ENCODE results near the gene B4GALT2. TPM values are rescaled to one million over a fixed set of nuclear protein-coding genes. Genes with fewer than 3 reads are reported as not detected.

B4GALT2 gene
- total and polyA plus RNA-seq, 2 of the 8 experiments (the other 6 are each of a cell fraction or from before 2014, with no cell fraction given): 56.5 to 121 TPM

DNA sequence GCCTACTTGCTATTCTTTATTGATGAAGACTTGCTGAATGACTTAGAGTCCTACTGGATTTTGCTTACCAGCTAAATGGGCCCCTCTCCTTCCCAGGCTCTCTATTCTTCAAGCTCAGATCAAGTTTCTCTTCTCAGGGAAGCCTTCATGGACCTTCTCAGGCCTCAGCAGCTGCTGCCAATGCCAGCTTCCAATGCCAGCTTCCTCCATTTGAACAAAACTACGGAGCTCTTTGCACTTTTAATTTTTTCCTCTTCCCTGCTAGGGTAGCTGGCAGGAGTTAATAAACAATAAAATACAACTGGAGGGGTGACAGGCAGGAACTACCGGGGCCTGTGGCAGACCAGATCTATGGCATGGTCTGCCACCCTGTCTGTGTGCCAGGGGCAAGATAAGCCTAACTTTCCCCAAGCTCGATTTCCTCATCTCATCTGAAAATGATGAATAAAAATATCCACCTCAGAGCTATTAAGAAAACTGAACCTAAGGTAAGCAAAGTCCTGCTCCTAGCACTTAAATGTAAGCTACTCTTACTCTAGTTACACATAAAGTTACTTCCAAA, 33.3 kb upstream of the B4GALT2 start:
- Histone ChIP-seq H3K4me3 (ENCODE audit: extremely low read depth in 1 of 4, insufficient read depth in 2 of 4, low read depth in 3 of 4, low read length in 4 of 4) (peak overlapping the region; percentile 31 to 77 (median 41); a peak in 7 of 8 replicates), H3K9ac (replicated peaks in 1 of 4; ENCODE audit: extremely low read depth in 1 of 4, low read depth in 3 of 4, low read length in 3 of 4) (no peak overlapping the region), H2BK12ac (ENCODE audit: low read depth, low read length) (no peak overlapping the region), H3K27ac (ENCODE audit: low read depth, low read length) (no peak overlapping the region), H4K5ac (ENCODE audit: insufficient read length, low read depth, low read length) (no peak overlapping the region), H2BK120ac (replicated peaks; ENCODE audit: low read depth, low read length) (no peak overlapping the region), H4K20me1 (replicated peaks in 1 of 2; ENCODE audit: control insufficient read depth in 1 of 2, insufficient read depth in 2 of 2, low read length in 2 of 2) (peaks cover 0 to 4% of the 10 kb centered on the region in 2 experiments), H3K36me3 (ENCODE audit: control insufficient read depth in 2 of 4, insufficient read depth in 4 of 4, low read length in 3 of 4) (no peaks in the 10 kb centered on the region; a peak in 1 of 8 replicates), H3K79me2 (ENCODE audit: control insufficient read depth in 1 of 2, insufficient read depth in 2 of 2, low read length in 2 of 2) (no peaks in the 10 kb centered on the region), H3K4me1 (replicated peaks in 1 of 4; ENCODE audit: control insufficient read depth in 3 of 4, insufficient read depth in 4 of 4, low read length in 3 of 4) (peaks cover 0 to 17% (median 4%) of the 10 kb centered on the region in 4 experiments; a peak in 5 of 7 replicates), H3K23me2 (ENCODE audit: low read depth, low read length) (peaks cover 3% of the 10 kb centered on the region; the same call in 1 of the 2 replicates), H3K27me3 (replicated peaks in 1 of 4; ENCODE audit: control insufficient read depth in 3 of 4, extremely low read depth in 1 of 4, insufficient read depth in 3 of 4, low read length in 3 of 4) (no peaks in the 10 kb centered on the region; a peak in 1 of 7 replicates), H3K18ac (ENCODE audit: extremely low read depth, low read length) (no peak overlapping the region), H2AK5ac (ENCODE audit: low read depth, low read length) (no peak overlapping the region), H3K79me1 (ENCODE audit: low read depth, low read length) (peaks cover 3% of the 10 kb centered on the region; the same call in 1 of the 2 replicates), H3K23ac (ENCODE audit: insufficient read length) (no peak overlapping the region), H3K14ac (ENCODE audit: insufficient read length) (no peak overlapping the region), H2BK5ac (ENCODE audit: low read depth, low read length) (no peak overlapping the region), H2BK20ac (ENCODE audit: low read length) (no peak overlapping the region), H4K91ac (replicated peaks; ENCODE audit: insufficient read length, low read length) (no peak overlapping the region), H3K9me3 (ENCODE audit: insufficient read depth in 2 of 2, low read depth in 1 of 2, low read length in 1 of 2) (no peaks in the 10 kb centered on the region), H4K8ac (ENCODE audit: extremely low read depth, insufficient read depth, low read length) (no peak overlapping the region), H2AFZ (ENCODE audit: low read length) (no peak overlapping the region), H2BK15ac (ENCODE audit: low read length) (no peak overlapping the region), H3K4me2 (ENCODE audit: insufficient read depth in 1 of 2, low read depth in 2 of 2, low read length in 2 of 2) (peak overlapping the region; percentile 66 to 98), H3K56ac (replicated peaks; ENCODE audit: insufficient read length, low read depth, low read length) (no peak overlapping the region), H3K4ac (replicated peaks; ENCODE audit: insufficient read length, low read depth, low read length) (no peak overlapping the region)
- 70% methylated on average over 3 of the region's 3 CpGs; no CpG with 5 or more reads in 1 of the 2 experiments for WGBS, 2 experiments (ENCODE audit: extremely low coverage in 1 of 2, insufficient coverage in 1 of 2, insufficient read length in 1 of 2, insufficient replicate concordance in 2 of 2, low coverage in 1 of 2, low lambda C conversion rate in 2 of 2, missing lambda C conversion rate in 1 of 2)
- ChIA-PET POLR2A (ENCODE audit: partially characterized antibody) (interaction anchor here (0.6 to 6.8 kb wide), 10 partner anchors 10 to 182 kb away, joined by 3 to 29 read pairs (median 4); partner anchors contain the start of genes ATP6V0B, CCDC24, DPH2 and SLC6A9), CTCF (ENCODE audit: partially characterized antibody) (interaction anchor here (0.8 to 10.8 kb wide), 20 partner anchors 10 to 240 kb away, joined by 3 to 151 read pairs (median 4); partner anchors contain the start of genes ARTN and DPH2)
- no peak for DNase-seq (ENCODE audit: low read depth in 1 of 2, low spot score in 2 of 2)
- no peak for FAIRE-seq
- no peak for TF ChIP-seq POLR2AphosphoS5 (IDR thresholded peaks at IDR 0.05; ENCODE audit: low read depth, low read length)
- TF ChIP-seq CEBPB (IDR thresholded peaks at IDR 0.05; ENCODE audit: low read depth, low read length): peak; percentile 61
- TF ChIP-seq HDAC2 (IDR thresholded peaks at IDR 0.05; ENCODE audit: borderline replicate concordance in 1 of 2, low read depth in 2 of 2, low read length in 2 of 2): no peak
- TF ChIP-seq KDM5A (IDR thresholded peaks at IDR 0.05; ENCODE audit: low read length): no peak
- no peak for TF ChIP-seq SAP30 (IDR thresholded peaks at IDR 0.05; ENCODE audit: insufficient read depth, insufficient replicate concordance, low read length)
- no peak for TF ChIP-seq KDM1A (IDR thresholded peaks at IDR 0.05; ENCODE audit: borderline replicate concordance, low read length)
- no peak for TF ChIP-seq ZNF274 (IDR thresholded peaks at IDR 0.05; ENCODE audit: borderline replicate concordance, extremely low read depth, low read length)

All from H1 (cell line).